HuH-7.5 (cell line): Measurements from ENCODE around the gene SPPL3.
"Not testable (repeated sequence)": the region's sequence is repeated elsewhere in the genome, so short reads cannot be mapped to it uniquely, and the experiment has no call there.

Experiments used
- DNase-seq: peaks from one replicate; pipeline ENCODE4 v3.0.0; 2011; ENCODE audit warnings: low spot score

SPPL3 gene

DNA sequence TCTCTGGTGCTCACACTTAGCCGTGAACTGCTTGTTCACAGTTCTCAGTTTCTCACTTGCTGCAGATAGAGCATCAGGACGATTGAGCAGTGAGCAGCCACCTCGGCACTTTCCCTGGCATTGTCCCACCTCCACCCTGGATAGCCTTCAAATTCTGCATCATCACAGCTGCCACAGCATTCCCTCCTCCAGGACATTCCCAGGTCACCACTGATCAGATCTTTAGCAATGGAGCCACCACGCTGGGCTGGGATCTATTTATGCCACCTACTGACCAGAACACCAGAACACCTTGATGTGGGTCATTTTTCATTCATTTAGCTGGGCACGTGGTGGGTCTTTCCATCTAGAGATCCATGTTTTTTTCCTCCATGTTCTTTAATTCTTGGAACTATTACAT is 154.9 kb downstream of the SPPL3 start:
- DNase-seq = no peak

DNA sequence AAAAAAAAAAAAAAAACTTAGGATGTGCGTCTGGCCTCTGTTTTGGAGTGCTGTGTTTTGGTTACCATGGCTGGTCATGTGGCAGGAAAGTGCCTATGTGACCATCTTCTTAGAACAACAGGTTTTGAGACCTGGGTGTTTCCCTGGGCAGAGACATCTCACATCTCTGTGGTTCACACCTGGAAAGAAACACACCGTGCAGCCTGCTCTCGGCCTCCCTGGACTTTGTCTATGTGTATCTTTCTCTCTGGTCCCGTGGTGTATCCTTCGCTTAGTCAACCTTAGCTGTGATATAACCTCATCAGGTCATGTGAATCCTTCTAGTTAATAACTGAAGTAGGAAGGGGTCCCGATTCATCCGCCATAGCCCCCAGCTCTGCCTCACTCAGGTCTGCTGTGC is 155.9 kb downstream of the SPPL3 start:
- DNase-seq = no peak

DNA sequence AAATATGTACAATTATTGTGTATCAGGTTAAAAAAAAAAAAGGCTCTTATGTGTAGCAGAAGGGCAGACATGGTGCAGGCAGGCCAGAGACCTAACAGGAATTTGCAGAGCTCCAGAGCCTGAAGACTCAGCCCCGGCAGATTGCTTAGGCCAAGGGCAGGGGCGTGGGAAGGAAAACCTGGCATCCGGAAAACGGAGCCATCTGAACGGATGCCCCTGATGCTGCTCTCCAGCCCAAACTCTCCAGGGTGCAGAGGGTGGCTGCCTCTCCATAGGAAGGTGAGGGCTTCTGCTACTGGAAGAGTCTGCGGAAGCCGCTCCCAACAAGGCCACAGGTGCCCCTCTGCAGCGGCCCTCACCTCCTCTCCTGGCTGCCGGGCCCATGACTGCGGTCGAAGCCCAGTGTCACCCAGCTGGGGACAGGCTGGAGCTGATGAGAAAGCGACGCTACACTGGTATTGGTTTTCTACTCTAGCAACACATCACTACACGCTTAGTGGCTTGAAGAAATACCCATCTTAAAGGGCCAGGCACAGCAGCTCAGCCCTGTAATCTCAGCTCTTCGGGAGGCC is 159.2 kb downstream of the SPPL3 start:
- DNase-seq = no peak

DNA sequence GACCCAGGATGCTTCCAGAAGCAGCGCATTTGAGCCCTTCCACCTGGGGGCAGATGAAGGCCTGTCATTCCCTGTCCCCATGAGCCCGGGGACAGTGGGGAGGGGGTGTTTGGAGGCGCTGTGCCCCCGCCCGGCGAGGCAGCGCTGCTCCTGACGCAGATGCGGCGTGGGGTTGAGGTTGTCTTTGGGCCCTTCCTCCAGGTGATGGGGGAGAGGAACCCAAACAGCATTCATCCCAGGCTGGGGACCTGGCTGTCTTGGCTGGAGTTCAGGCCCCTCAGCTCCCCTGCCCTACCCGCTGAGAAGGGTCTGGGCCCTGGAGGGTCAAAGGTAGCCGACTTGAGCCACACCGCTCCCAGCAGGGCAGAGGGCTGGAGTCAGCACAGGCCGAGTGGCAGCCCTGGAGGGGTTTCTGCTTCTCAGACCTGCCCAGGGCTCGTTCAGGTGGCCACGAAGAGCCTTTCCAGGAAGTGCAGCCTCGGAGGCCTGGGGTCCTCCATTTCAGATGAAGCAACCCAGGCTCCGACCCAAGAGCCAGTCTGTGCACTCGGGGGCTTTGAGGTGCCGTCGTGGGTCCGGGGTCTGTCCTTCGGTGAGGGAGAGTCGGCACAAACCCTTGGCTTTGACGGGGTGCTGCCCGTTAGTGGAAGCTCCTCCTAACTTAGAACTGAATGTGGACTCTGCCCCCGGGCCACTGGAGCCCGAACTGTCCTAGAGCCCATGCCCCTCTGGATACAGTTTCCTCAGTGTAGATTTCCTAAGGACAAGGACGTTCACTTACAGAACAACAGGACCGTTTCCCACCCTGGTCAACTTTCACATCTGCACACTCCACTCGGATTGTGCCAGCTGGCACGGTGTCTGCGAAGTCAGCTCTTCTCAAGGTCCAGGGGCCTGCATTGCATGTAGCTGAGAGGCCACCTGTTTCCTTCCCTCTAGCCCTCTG is 162.4 kb downstream of the SPPL3 start:
- no peak for DNase-seq

DNA sequence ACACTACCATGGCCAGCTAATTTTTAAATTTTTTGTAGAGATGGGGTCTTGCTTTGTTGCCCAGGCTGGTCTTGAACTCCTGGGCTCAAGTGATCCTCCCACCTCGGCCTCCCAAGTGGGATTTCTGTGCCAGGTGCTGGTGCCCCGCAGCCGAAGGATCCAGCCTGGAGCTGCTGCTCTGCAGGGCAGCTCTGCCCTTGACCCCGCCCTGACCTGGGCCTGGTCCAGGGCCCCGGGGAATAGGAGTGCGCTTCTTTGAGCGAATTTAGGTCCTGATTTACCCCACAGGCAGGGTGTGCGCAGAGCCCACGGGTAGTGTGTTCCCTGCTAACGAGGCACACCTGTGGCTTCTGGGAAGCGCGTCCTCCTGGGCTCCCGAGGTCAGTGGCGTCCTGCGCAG is 163.3 kb downstream of the SPPL3 start:
- DNase-seq = no peak

DNA sequence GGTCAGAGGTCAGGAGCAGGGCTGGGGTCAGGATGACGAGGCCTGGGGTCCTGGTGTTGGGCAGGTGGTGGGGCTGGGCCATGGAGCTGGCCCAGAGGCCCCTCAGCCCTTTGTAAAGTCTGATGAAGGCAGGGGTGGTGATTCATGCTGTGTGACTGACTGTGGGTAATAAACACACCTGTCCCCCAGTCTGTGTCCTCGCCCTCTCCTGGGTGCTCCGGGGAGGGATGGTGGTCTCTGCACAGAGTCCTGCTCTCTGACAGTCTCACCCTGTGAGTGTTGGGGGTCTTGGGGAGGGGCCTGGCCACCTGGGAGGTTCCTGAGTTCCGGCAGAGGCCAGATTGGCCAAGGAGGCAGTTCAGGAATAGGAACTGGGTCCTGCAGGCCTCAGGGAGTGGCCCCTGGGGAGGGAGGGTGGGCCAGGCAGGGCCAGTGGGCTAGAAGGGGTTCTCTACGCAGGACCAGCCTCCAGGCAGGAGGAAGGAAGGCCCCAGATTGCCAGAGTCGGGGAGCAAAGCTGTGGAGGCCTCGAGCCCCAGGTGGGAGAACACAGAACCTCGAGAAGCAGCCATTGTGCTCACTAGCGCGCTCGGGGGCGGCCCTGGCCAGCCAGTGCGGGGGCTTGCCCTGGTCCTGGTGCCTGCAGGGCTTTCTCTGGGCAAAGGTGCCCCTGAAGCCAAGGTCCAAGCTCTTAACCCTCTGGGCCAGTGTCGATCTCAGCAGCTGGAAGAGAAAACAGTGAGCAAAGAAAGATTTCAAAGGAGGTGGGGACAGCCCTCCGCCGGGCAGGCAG is 164.1 kb downstream of the SPPL3 start:
- no peak for DNase-seq

DNA sequence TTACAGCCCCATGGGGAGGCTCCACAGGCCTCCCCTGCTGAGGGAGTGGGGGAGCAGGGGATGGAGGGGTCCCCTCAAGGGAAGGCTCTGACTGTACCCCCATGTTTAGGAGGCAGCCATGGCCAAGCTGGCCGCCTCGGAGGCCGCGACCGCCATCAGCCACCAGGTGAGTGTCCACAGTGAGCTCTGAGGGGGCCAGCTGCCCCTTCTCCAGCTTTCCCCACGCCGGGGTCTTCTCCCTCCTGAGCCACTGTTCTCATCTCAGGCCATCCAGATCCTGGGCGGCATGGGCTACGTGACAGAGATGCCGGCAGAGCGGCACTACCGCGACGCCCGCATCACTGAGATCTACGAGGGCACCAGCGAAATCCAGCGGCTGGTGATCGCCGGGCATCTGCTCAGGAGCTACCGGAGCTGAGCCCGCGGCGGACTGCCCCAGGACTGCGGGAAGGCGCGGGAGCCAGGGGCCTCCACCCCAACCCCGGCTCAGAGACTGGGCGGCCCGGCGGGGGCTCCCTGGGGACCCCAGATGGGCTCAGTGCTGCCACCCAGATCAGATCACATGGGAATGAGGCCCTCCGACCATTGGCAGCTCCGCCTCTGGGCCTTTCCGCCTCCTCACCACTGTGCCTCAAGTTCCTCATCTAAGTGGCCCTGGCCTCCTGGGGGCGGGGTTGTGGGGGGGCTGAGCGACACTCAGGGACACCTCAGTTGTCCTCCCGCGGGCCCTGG is 165.0 kb downstream of the SPPL3 start:
- no peak for DNase-seq

DNA sequence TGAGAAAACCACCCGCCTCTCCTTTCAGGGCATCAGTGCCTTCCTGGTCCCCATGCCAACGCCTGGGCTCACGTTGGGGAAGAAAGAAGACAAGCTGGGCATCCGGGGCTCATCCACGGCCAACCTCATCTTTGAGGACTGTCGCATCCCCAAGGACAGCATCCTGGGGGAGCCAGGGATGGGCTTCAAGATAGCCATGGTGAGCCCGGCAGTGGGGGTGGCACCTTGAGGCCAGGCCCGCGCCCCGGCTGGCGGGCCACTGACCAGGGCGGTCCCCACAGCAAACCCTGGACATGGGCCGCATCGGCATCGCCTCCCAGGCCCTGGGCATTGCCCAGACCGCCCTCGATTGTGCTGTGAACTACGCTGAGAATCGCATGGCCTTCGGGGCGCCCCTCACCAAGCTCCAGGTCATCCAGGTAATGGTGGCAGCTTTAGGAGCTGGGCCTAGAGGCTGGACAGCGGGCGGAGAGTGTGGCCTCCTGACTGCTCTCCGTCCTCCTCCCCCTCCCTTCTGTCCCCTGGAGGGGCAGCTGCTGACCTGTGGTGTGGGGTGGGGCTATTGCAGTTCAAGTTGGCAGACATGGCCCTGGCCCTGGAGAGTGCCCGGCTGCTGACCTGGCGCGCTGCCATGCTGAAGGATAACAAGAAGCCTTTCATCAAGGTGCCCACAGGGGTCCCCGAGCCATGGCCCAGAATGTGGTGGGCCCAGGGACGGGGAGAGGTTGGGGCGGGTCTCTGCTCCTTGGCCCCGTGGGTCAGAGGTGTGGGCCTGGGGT is 165.7 kb downstream of the SPPL3 start:
- DNase-seq = no peak

DNA sequence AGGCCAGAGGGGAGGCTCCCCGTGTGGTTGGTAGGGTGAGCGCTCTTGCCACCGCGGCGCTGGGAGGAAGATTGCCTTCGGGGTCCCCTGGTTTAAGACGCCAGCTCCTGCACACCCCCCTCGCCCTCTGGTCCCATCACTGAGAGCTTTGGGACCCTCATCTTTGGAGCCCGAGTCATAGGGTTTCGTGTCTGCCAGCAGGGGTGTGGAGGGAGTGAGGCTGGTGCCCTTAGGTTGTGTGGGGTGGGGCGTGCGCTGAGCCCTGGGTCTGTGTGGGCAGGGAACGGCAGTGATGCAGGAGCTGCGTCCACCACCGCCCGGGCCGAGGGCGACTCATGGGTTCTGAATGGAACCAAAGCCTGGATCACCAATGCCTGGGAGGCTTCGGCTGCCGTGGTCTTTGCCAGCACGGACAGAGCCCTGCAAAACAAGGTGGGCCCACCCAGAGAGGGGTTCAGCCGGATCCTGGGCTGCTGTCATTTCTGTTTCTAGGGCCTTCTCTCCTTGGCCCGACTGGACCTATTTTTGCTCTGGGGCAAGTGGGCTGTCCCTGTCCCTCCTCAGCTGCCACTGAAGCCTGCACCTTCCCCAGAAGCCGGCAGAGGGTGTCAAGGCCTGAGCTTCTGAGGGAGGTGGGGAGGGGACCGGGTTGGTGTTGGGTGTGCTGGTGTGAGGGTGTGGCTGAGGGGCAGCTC is 166.5 kb downstream of the SPPL3 start:
- no peak for DNase-seq

DNA sequence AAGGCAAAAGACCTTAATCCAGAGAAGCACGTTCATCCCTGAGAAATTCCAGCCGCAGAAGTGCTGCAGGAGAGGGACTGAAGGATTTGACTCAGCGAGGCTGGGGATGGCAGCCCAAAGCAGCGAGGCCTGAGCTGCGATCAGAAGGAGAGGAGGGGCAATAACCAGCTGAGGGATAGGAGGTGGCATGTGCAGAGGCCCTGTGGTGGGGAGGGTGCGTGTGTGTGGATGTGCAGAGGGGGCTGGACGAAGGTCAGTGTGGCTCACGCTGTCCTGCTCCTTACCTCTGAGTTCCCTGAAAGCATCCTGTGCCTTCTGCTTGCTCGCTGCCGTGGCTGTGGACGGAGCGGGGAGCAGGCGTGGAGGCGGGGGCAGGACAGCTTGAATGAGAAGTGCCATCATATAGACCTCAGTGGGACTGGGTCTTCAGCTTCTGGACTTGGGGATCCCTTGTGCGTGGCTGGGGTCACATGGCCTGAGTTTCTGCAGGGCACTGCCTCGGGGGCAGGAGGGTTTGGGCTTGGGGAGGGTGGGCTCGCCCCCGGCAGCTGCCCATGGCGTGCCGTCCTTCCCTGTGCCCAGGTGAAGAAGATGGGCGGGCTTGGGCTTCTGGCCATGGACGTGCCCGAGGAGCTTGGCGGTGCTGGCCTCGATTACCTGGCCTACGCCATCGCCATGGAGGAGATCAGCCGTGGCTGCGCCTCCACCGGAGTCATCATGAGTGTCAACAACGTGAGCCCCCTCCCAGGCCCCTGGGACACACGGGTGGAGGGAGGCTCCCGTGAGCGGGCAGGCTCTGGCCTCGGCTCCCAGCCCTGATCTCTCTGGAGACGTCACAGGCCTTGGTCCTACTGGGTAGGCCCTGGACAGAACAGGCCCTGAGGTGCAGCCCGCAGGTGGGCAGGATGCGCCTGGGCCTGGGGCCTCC is 167.5 kb downstream of the SPPL3 start:
- DNase-seq = no peak

DNA sequence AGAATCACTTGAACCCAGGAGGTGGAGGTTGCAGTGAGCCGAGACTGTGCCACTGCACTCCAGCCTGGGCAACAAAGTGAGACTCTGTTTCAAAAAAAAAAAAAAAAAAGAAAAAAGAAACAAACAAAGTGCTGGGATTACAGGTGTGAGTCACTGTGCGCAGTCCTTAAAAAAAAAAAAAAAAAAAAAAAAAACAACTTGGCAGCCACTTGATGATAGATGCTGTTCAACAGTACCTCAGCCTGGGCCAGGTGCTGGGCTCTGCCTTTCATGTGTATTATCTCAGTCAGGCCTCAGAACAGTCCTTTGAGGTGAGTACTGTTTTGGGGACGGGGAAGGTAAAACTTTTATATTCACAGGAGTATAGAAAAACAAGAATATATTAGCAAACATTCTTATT is 169.0 kb downstream of the SPPL3 start:
- DNase-seq = no peak

DNA sequence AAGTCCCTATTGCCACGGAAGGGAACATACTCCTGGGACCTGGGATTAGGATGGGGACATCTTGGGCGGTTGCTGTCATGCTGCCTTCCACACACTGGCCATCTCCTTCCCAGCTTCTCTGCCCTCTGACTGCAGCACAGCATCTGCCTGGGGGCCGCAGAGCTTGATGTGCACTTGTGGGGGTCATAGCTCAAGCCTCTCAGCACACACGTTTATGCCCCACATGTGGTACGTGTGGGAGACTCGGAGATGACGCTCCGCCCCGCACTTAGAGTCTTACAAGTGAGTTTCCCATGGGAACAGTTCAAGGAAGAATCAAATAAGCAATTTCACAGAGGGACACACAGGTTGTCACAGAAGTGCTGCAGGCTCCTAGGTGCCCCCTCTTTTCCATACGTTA is 169.9 kb downstream of the SPPL3 start:
- DNase-seq = no peak

DNA sequence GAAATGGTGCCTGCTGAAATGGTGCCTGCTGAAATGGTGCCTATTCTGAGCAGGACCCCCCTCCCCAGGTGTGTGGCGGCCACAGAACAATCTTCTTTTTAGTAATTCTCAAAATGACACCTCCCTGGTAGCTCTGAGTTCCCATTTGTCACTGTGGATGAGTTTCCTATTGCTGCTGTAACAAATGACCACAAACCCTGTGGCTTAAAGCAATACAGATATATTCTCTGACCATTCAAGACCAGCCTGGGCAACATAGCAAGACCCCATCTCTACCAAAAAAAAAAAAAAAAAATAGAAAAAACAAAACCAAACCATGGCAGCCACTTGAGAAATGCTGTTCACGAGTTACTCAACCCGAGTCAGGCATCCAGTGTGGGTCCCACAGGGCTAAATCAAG is 170.6 kb downstream of the SPPL3 start:
- DNase-seq = no peak

DNA sequence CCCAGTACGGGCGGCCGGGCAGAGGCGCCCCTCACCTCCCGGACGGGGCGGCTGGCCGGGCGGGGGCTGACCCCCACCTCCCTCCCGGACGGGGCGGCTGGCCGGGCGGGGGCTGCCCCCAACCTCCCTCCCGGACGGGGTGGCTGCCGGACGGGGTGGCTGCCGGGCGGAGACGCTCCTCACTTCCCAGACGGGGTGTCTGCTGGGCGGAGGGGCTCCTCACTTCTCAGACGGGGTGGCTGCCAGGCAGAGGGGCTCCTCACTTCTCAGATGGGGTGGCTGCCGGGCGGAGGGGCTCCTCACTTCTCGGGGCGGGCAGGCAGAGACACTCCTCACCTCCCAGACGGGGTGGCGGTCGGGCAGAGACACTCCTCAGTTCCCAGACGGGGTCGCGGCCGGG is 172.0 kb downstream of the SPPL3 start:
- DNase-seq = not testable (repeated sequence)

DNA sequence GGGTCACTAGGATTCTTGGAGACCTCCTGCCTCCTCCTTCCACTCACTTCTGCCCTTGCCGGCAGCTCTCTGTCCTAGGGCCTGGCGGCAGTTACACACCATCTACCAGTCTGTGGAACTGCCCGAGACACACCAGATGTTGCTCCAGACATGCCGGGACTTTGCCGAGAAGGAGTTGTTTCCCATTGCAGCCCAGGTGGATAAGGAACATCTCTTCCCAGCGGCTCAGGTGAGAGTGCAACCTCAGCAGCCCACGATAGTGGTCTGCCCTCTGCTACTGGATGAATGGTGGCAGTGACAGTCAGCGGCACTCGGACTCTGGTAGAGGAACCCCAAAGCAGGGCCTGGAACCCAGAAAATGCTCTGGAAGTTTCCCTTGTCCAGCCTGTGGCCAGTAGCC is 177.2 kb downstream of the SPPL3 start:
- DNase-seq = no peak

DNA sequence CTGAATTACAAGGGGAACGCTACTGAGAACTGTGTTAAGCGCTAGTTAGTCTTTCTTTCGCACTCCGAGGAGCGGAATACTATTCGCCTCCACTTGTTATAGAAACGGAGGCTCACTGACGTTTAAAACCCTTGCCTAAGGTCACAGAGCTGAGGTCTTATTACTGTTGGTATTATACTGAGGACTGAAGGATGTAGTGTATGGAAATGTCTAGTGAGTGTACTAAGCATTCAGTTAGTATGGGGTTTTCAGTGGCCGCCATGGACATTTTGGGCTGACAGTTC is 177.7 kb downstream of the SPPL3 start:
- DNase-seq = no peak

DNA sequence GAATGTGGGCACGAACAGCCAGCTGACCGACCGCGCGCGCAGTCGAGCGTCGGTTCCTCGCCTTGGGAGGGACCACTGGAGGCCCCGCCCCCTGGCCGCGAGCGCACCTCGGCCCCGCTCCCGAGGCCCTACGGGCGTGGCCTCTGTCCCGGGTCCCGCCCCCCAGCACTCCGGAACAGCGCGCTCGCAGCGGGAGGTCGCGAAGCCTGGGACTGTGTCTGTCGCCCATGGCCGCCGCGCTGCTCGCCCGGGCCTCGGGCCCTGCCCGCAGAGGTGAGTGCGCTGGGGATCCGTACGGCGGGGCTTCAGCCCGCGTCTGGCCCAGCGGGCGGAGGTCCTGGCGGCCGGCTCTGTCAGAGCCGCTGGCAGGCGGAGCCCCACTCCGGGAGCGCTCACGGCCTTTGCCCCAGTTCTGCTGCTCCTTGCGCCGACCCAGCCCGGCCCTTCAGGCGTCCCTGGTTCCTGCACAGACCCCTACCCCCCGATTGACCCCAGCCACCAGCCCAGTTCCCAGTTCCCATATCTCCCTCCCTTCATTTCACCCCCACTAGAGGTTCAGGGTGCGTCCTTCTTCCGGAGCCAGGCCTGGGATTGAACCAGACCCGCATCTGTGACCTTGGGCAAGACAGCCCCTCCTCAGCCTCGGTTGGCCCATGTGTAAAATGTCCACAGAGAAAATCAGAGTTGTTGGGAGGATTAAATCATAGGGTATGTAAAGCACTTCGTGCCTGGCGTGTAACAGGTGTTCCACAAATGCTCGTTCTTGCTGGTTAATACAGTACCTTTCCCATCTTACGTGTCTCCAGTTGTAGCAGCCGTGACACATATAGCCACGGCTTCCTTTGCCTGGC is 178.3 kb downstream of the SPPL3 start, which contains the start of gene ACADS:
Gene ACADS, plus strand, starts transcription at position 168 of the 851 bp plus-strand sequence. Its CDS starts 60 bp downstream, at position 228.
- peak; percentile 92 for DNase-seq

DNA sequence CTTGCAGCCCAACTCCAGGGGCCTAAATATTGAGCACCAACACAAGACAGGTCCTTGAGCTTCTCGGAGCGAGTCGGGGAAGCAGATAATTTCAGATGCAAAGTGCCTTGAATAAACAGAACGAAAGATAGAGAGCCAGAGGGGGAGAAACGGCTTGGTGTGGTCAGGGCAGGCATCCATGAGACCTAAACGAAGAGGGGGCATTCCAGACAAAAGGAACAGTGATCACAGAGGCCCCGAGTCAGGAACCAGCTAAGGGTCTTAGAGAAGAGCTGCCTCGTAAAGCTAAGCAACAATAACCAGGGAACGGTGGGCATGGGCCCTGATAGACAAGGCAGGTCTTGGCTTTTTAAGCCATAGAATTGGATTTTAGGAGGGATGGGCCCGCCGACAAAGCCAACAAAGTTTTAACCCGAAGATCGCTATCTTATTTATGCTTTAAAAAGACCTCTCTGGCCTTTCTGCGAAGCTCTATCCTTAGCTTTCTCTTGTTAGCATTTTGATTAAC is 179.0 kb downstream of the SPPL3 start:
- DNase-seq = no peak

DNA sequence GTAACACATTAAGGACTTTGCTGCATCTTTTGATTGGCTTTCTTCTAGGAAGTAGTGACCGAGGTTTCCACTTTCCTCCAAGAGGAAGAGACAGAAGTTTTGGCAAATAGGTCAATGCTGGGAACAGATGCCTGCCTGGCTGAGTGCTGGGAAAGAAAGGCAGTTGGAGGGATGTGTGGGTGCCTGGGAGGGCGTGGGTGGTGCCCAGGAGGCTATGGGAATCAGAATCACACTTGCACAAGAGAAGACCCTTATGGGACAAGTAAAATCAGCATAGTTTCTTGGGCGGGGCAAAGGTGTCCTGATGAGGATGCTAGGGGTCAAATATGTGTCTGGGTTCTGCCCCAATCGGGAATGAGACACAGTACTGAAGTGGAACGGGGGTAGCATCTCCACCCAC is 179.4 kb downstream of the SPPL3 start:
- DNase-seq = no peak
